HepG2 (cell line): ENCODE results near the gene APEX1. TPM values are rescaled to one million over a fixed set of nuclear protein-coding genes. Genes with fewer than 3 reads are reported as not detected.

Source experiments
- ARID2 ChIP-seq: sonication (generic); formaldehyde crosslinking; IDR thresholded peaks from 2 replicates; pipeline ENCODE4 v1.8.1; 2022; ENCODE audit warnings: mild to moderate bottlenecking, missing genetic modification reagents, borderline replicate concordance
- DR1 ChIP-seq: sonication (generic); formaldehyde crosslinking; IDR thresholded peaks from 2 replicates; pipeline ENCODE4 v1.8.0; 2021; ENCODE audit warnings: mild to moderate bottlenecking, missing genetic modification reagents, inconsistent platforms
- FOXA3 ChIP-seq: IDR thresholded peaks from 2 replicates; pipeline ENCODE4 v1.6.1; 2016; ENCODE audit warnings: missing genetic modification reagents, missing compliant biosample characterization
- GABPA ChIP-seq, 2 experiments: IDR thresholded peaks; 2 replicates each; pipeline ENCODE4 v1.6.1; 2011 to 2016; ENCODE audit warnings: low read depth in 2 of 2, low read length in 1 of 2, missing biosample characterization in 1 of 2, missing genetic modification characterization in 1 of 2
- HCFC1 ChIP-seq: fragments of 150-350 bp; IDR thresholded peaks from 2 replicates; pipeline ENCODE4 v1.6.1; 2014; ENCODE audit warnings: low read depth, low read length
- HIC2 ChIP-seq: sonication (generic); formaldehyde crosslinking; IDR thresholded peaks from 2 replicates; pipeline ENCODE4 v1.9.0; 2022; ENCODE audit warnings: low read depth, missing genetic modification reagents
- HOXD1 ChIP-seq: sonication (generic); formaldehyde crosslinking; IDR thresholded peaks from 2 replicates; pipeline ENCODE4 v1.5.0; 2020; ENCODE audit warnings: missing genetic modification reagents
- KMT2B ChIP-seq: IDR thresholded peaks from 2 replicates; pipeline ENCODE4 v1.6.1; 2016; ENCODE audit warnings: missing genetic modification reagents, missing compliant biosample characterization
- MAX ChIP-seq: IDR thresholded peaks from 2 replicates; pipeline ENCODE4 v1.6.1; 2012; ENCODE audit warnings: inconsistent platforms
- MED1 ChIP-seq: sonication (generic); formaldehyde crosslinking; IDR thresholded peaks from 2 replicates; pipeline ENCODE4 v1.4.0; 2020; ENCODE audit warnings: missing genetic modification reagents
- MYC ChIP-seq: sonication (generic); formaldehyde crosslinking; IDR thresholded peaks from 2 replicates; pipeline ENCODE4 v1.9.0; 2021; ENCODE audit warnings: missing genetic modification reagents, borderline replicate concordance
- NFYC ChIP-seq: IDR thresholded peaks from 2 replicates; pipeline ENCODE4 v1.6.1; 2016; ENCODE audit warnings: missing genetic modification reagents, missing compliant biosample characterization
- NPAS2 ChIP-seq: sonication (generic); formaldehyde crosslinking; IDR thresholded peaks from 2 replicates; pipeline ENCODE4 v1.8.0; 2022; ENCODE audit warnings: mild to moderate bottlenecking, missing genetic modification reagents, borderline replicate concordance
- NR2F2 ChIP-seq: IDR thresholded peaks from 2 replicates; pipeline ENCODE4 v1.6.1; 2012; ENCODE audit warnings: low read depth, inconsistent platforms, borderline replicate concordance
- PHB2 ChIP-seq: fragments of 450-650 bp; IDR thresholded peaks from 2 replicates; pipeline ENCODE4 v1.6.1; 2018; ENCODE audit not compliant: partially characterized antibody
- POLR2AphosphoS2 ChIP-seq: IDR thresholded peaks from 2 replicates; pipeline ENCODE4 v1.6.1; 2011; ENCODE audit warnings: low read depth, low read length, improper control_type of control experiment
- POLR2AphosphoS5 ChIP-seq: IDR thresholded peaks from 2 replicates; pipeline ENCODE4 v1.6.1; 2012; ENCODE audit warnings: low read depth, low read length
- SCMH1 ChIP-seq: sonication (generic); formaldehyde crosslinking; IDR thresholded peaks from 2 replicates; pipeline ENCODE4 v1.9.0; 2021; ENCODE audit warnings: missing genetic modification reagents, mild to moderate bottlenecking, borderline replicate concordance
- TAF15 ChIP-seq: fragments of 200-400 bp; formaldehyde crosslinking; IDR thresholded peaks from one replicate; pipeline ENCODE4 v1.6.1; 2018; ENCODE audit warnings: mild to moderate bottlenecking, low read depth, low read length; ENCODE audit not compliant: poor library complexity, severe bottlenecking
- ZBTB37 ChIP-seq: sonication (generic); formaldehyde crosslinking; IDR thresholded peaks from 2 replicates; pipeline ENCODE4 v1.4.0; 2020; ENCODE audit warnings: mild to moderate bottlenecking, missing genetic modification reagents
- ZEB1 ChIP-seq: IDR thresholded peaks from 2 replicates; pipeline ENCODE4 v1.6.1; 2012; ENCODE audit warnings: mild to moderate bottlenecking, low read depth, inconsistent platforms; ENCODE audit not compliant: insufficient replicate concordance
- ZNF225 ChIP-seq: sonication (generic); formaldehyde crosslinking; IDR thresholded peaks from 2 replicates; pipeline ENCODE4 v1.4.0; 2020; ENCODE audit warnings: mild to moderate bottlenecking, missing genetic modification reagents
- ZNF230 ChIP-seq: sonication (generic); formaldehyde crosslinking; IDR thresholded peaks from 2 replicates; pipeline ENCODE4 v1.4.0; 2020; ENCODE audit warnings: mild to moderate bottlenecking, missing genetic modification reagents
- ZNF335 ChIP-seq: sonication (generic); formaldehyde crosslinking; IDR thresholded peaks from 2 replicates; pipeline ENCODE4 v1.4.0; 2020; ENCODE audit warnings: missing genetic modification reagents
- ZNF350 ChIP-seq: sonication (generic); formaldehyde crosslinking; IDR thresholded peaks from 2 replicates; pipeline ENCODE4 v1.4.0; 2020; ENCODE audit warnings: mild to moderate bottlenecking, low read depth, missing genetic modification reagents, borderline replicate concordance
- ZNF383 ChIP-seq: sonication (generic); formaldehyde crosslinking; IDR thresholded peaks from 2 replicates; pipeline ENCODE4 v1.4.0; 2020; ENCODE audit warnings: missing genetic modification reagents, mild to moderate bottlenecking, borderline replicate concordance
- ZNF431 ChIP-seq: sonication (generic); formaldehyde crosslinking; IDR thresholded peaks from 2 replicates; pipeline ENCODE4 v1.9.0; 2022; ENCODE audit warnings: missing genetic modification reagents, low read depth, mild to moderate bottlenecking, borderline replicate concordance
- ZNF562 ChIP-seq: sonication (generic); formaldehyde crosslinking; IDR thresholded peaks from 2 replicates; pipeline ENCODE4 v1.8.0; 2022; ENCODE audit warnings: missing genetic modification reagents, borderline replicate concordance
- ZNF766 ChIP-seq: sonication (generic); formaldehyde crosslinking; IDR thresholded peaks from 2 replicates; pipeline ENCODE4 v1.5.0; 2020; ENCODE audit warnings: missing genetic modification reagents, borderline replicate concordance
- ZNF782 ChIP-seq: sonication (generic); formaldehyde crosslinking; IDR thresholded peaks from 2 replicates; pipeline ENCODE4 v1.4.0; 2020; ENCODE audit warnings: missing genetic modification reagents, mild to moderate bottlenecking, borderline replicate concordance
- ZSCAN29 ChIP-seq: sonication (generic); formaldehyde crosslinking; conservative IDR thresholded peaks from 2 replicates; pipeline ENCODE4 v1.4.0; 2020; ENCODE audit warnings: mild to moderate bottlenecking, missing genetic modification reagents
- polyA plus RNA-seq, 8 experiments: library from polyadenylated mRNA; depleted of rRNA in 3 of 8; stranded (reverse) in 7 of 8; unstranded in 1 of 8; fragments of >200 nt; fragmentation: Illumina TruSeq in 4 of 8; extraction: Trizol in 4 of 8; gene quantifications; 2 replicates each; pipeline versions ENCODE4 v1.2.1 to v1.2.3, GENCODE V29; 2011 to 2016; ENCODE audit warnings: low read depth in 4 of 8, missing spikeins in 1 of 8, mixed read lengths in 1 of 8; ENCODE audit not compliant: insufficient read depth in 1 of 8
- total RNA-seq, 5 experiments: library from RNA; depleted of rRNA; stranded (reverse); fragments of >200 nt; fragmentation: Illumina TruSeq; extraction: Trizol; gene quantifications; 2 replicates each; pipeline ENCODE4 v1.2.3, GENCODE V29; 2016; ENCODE audit warnings: low read depth in 1 of 5

APEX1 gene
- total and polyA plus RNA-seq, 2 of the 13 experiments (the other 11 are each of a cell fraction or from before 2014, with no cell fraction given), result 171 to 405 TPM

GRCh38 chr14:20418501-20418909 lies 36.5 kb upstream of the APEX1 start (continued):
- TF ChIP-seq ZBTB37 (CRISPR knock-in tag) (no peak), ZNF225 (CRISPR knock-in tag) (no peak), ZNF335 (CRISPR knock-in tag) (no peak), MAX (no peak), ZNF431 (CRISPR knock-in tag) (no peak), KMT2B (CRISPR knock-in tag) (no peak), ZNF383 (CRISPR knock-in tag) (no peak), ZNF782 (CRISPR knock-in tag) (no peak), HCFC1 (no peak), ZNF766 (CRISPR knock-in tag) (0 out of 2 replicates have a peak, but pooled peaks have one; percentile 2), NPAS2 (CRISPR knock-in tag) (no peak), ARID2 (CRISPR knock-in tag) (no peak), DR1 (no peak), NR2F2 (no peak), ZNF562 (CRISPR knock-in tag) (no peak), POLR2AphosphoS2 (no peak), NFYC (CRISPR knock-in tag) (no peak), PHB2 (no peak), ZSCAN29 (CRISPR knock-in tag) (no peak), ZNF230 (CRISPR knock-in tag) (no peak), FOXA3 (CRISPR knock-in tag) (no peak), GABPA (IDR thresholded peaks at IDR 0.05; ENCODE audit: low read depth, low read length) (no peak), GABPA (CRISPR knock-in tag; IDR thresholded peaks at IDR 0.05; ENCODE audit: low read depth) (no peak), HIC2 (no peak), TAF15 (no peak), HOXD1 (CRISPR knock-in tag) (no peak), MYC (CRISPR knock-in tag) (no peak), MED1 (CRISPR knock-in tag) (0 out of 2 replicates have a peak, but pooled peaks have one; percentile 26), ZEB1 (no peak), POLR2AphosphoS5 (no peak), ZNF350 (CRISPR knock-in tag) (no peak), SCMH1 (CRISPR knock-in tag) (no peak)
